ENCODE data around the gene PCGF1. TPM values are rescaled to one million over a fixed set of nuclear protein-coding genes. Genes with fewer than 3 reads are reported as not detected.
A peak's percentile ranks its signal among the peaks of the same experiment; 100 is the strongest.

Gene PCGF1
- total and polyA plus RNA-seq, 2 of the 13 experiments (the other 11 are each of a cell fraction or from before 2014, with no cell fraction given), result 20.4 to 22.6 TPM

DNA sequence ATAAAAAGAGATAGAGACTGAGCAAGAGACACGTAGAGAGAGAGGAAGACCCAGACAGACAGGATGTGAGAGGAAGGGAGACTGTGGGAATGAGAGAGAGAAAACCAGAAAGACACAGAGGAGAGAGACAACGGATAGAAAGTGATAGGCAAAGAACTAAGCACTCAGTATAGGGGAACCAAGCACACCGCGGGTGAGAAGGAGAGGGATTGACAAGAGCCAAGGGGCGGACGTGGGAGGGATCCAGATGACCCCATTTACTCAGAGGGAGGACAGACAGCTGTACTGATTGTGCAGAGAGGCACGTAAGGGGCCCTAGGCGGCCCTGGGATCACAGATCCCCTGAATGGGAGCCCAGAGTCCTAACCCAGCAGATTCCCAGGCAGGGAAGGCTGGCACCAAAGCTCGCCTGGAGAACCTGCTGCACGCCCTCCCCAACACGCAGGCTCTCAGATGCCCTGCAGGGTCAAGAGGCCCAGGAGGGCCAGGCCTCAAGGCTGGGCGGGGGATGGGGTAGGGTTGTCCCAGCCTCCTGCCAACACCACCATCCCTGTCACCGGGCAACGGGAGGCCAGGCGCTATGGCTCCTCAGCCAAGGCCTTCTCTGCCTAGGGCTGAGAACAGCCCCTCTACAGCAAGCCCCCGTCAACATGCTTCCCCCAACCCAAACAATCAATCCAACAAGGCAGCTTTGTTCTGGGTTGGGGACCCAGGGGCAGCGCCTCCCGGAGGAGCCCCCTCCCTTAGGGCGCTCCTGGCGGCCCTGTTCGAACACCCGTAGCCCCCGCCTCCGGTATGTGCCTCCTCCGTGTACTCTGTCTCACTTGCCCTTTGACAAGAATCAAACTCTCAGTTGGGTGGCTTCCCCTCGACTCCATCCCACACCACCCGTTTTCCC lies 45.7 kb upstream of the PCGF1 start (continued):
- TF ChIP-seq, protein P1, sequence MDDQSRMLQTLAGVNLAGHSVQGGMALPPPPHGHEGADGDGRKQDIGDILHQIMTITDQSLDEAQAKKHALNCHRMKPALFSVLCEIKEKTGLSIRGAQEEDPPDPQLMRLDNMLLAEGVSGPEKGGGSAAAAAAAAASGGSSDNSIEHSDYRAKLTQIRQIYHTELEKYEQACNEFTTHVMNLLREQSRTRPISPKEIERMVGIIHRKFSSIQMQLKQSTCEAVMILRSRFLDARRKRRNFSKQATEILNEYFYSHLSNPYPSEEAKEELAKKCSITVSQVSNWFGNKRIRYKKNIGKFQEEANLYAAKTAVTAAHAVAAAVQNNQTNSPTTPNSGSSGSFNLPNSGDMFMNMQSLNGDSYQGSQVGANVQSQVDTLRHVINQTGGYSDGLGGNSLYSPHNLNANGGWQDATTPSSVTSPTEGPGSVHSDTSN (CRISPR knock-in tag; IDR thresholded peaks at IDR 0.05; ENCODE audit: borderline replicate concordance), result no peak
- TF ChIP-seq RARG (CRISPR knock-in tag; IDR thresholded peaks at IDR 0.05; ENCODE audit: low read depth), result no peak
- TF ChIP-seq TCF7L2 (IDR thresholded peaks at IDR 0.05; ENCODE audit: low read depth, low read length), result no peak
- TF ChIP-seq, protein P2, sequence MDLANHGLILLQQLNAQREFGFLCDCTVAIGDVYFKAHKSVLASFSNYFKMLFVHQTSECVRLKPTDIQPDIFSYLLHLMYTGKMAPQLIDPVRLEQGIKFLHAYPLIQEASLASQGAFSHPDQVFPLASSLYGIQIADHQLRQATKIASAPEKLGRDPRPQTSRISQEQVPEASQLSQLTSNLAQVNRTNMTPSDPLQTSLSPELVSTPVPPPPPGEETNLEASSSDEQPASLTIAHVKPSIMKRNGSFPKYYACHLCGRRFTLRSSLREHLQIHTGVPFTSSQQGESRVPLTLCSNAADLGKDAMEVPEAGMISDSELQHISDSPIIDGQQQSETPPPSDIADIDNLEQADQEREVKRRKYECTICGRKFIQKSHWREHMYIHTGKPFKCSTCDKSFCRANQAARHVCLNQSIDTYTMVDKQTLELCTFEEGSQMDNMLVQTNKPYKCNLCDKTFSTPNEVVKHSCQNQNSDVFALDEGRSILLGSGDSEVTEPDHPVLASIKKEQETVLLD (CRISPR knock-in tag; IDR thresholded peaks at IDR 0.05; ENCODE audit: low read depth), result no peak
- no peak for TF ChIP-seq ZNF607 (CRISPR knock-in tag; IDR thresholded peaks at IDR 0.05; ENCODE audit: borderline replicate concordance)
- TF ChIP-seq, protein P3, sequence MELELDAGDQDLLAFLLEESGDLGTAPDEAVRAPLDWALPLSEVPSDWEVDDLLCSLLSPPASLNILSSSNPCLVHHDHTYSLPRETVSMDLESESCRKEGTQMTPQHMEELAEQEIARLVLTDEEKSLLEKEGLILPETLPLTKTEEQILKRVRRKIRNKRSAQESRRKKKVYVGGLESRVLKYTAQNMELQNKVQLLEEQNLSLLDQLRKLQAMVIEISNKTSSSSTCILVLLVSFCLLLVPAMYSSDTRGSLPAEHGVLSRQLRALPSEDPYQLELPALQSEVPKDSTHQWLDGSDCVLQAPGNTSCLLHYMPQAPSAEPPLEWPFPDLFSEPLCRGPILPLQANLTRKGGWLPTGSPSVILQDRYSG (CRISPR knock-in tag; IDR thresholded peaks at IDR 0.05), result no peak
- TF ChIP-seq, protein P4, sequence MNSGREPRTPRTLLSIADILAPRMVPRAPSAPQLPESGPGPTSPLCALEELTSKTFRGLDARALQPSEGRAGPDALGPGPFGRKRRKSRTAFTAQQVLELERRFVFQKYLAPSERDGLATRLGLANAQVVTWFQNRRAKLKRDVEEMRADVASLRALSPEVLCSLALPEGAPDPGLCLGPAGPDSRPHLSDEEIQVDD (CRISPR knock-in tag; IDR thresholded peaks at IDR 0.05; ENCODE audit: borderline replicate concordance), result no peak
- no peak for TF ChIP-seq STAG1 (CRISPR knock-in tag; IDR thresholded peaks at IDR 0.05)
- no peak for TF ChIP-seq ZNF672 (CRISPR knock-in tag; IDR thresholded peaks at IDR 0.05)
- TF ChIP-seq ZNF816 (CRISPR knock-in tag; IDR thresholded peaks at IDR 0.05; ENCODE audit: borderline replicate concordance), result no peak
- TF ChIP-seq KLF13 (CRISPR knock-in tag; IDR thresholded peaks at IDR 0.05), result no peak
- TF ChIP-seq, protein P5, sequence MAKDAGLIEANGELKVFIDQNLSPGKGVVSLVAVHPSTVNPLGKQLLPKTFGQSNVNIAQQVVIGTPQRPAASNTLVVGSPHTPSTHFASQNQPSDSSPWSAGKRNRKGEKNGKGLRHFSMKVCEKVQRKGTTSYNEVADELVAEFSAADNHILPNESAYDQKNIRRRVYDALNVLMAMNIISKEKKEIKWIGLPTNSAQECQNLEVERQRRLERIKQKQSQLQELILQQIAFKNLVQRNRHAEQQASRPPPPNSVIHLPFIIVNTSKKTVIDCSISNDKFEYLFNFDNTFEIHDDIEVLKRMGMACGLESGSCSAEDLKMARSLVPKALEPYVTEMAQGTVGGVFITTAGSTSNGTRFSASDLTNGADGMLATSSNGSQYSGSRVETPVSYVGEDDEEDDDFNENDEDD (CRISPR knock-in tag; IDR thresholded peaks at IDR 0.05; ENCODE audit: borderline replicate concordance), result no peak
- TF ChIP-seq, protein P6, sequence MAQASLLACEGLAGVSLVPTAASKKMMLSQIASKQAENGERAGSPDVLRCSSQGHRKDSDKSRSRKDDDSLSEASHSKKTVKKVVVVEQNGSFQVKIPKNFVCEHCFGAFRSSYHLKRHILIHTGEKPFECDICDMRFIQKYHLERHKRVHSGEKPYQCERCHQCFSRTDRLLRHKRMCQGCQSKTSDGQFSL (CRISPR knock-in tag; IDR thresholded peaks at IDR 0.05), result no peak
- TF ChIP-seq ZNF326 (CRISPR knock-in tag; IDR thresholded peaks at IDR 0.05; ENCODE audit: borderline replicate concordance), result no peak
- TF ChIP-seq DPF2 (CRISPR knock-in tag; IDR thresholded peaks at IDR 0.05; ENCODE audit: borderline replicate concordance, low read depth), result 0 out of 2 replicates have a peak, but pooled peaks have one; percentile 1
- TF ChIP-seq, protein P7, sequence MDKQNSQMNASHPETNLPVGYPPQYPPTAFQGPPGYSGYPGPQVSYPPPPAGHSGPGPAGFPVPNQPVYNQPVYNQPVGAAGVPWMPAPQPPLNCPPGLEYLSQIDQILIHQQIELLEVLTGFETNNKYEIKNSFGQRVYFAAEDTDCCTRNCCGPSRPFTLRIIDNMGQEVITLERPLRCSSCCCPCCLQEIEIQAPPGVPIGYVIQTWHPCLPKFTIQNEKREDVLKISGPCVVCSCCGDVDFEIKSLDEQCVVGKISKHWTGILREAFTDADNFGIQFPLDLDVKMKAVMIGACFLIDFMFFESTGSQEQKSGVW (CRISPR knock-in tag; IDR thresholded peaks at IDR 0.05; ENCODE audit: borderline replicate concordance), result no peak
- TF ChIP-seq, protein P8, sequence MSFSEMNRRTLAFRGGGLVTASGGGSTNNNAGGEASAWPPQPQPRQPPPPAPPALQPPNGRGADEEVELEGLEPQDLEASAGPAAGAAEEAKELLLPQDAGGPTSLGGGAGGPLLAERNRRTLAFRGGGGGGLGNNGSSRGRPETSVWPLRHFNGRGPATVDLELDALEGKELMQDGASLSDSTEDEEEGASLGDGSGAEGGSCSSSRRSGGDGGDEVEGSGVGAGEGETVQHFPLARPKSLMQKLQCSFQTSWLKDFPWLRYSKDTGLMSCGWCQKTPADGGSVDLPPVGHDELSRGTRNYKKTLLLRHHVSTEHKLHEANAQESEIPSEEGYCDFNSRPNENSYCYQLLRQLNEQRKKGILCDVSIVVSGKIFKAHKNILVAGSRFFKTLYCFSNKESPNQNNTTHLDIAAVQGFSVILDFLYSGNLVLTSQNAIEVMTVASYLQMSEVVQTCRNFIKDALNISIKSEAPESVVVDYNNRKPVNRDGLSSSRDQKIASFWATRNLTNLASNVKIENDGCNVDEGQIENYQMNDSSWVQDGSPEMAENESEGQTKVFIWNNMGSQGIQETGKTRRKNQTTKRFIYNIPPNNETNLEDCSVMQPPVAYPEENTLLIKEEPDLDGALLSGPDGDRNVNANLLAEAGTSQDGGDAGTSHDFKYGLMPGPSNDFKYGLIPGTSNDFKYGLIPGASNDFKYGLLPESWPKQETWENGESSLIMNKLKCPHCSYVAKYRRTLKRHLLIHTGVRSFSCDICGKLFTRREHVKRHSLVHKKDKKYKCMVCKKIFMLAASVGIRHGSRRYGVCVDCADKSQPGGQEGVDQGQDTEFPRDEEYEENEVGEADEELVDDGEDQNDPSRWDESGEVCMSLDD (CRISPR knock-in tag; IDR thresholded peaks at IDR 0.05; ENCODE audit: borderline replicate concordance), result no peak
- no peak for TF ChIP-seq RELA (CRISPR knock-in tag; IDR thresholded peaks at IDR 0.05)
